Neural cell (in vitro differentiated cells): ENCODE measurements around the gene CAMK1D. TPM values are rescaled to one million over a fixed set of nuclear protein-coding genes. Genes with fewer than 3 reads are reported as not detected.

Experiments used
- H2AFZ ChIP-seq: fragments of 200-600, 300-800 bp; sonication (generic), shearing (Covaris generic); 2 replicates; pipeline ENCODE4 v1.6.0; 2014; ENCODE audit warnings: low read depth, mild to moderate bottlenecking, antibody characterized with exemption, low read length, moderate library complexity
- H3F3A ChIP-seq: fragments of 200-600 bp; shearing (Covaris generic); 2 replicates; pipeline ENCODE4 v1.6.1; 2016; ENCODE audit warnings: mild to moderate bottlenecking, moderate library complexity, mixed read lengths, antibody characterized with exemption, low read length; ENCODE audit not compliant: insufficient read depth, poor library complexity, severe bottlenecking
- H3K27ac ChIP-seq: fragments of 200-600, 300-800 bp; sonication (generic), shearing (Covaris generic); 2 replicates; pipeline ENCODE4 v1.5.1; 2014; ENCODE audit warnings: mild to moderate bottlenecking, low read length, moderate library complexity
- H3K27me3 ChIP-seq: fragments of 300-800, 200-600 bp; sonication (generic), shearing (Covaris generic); 2 replicates; pipeline ENCODE4 v1.6.0; 2014; ENCODE audit warnings: mild to moderate bottlenecking, low read depth, low read length, moderate library complexity; ENCODE audit not compliant: insufficient read depth
- H3K36me3 ChIP-seq: fragments of 300-800, 200-600 bp; sonication (generic), shearing (Covaris generic); 2 replicates; pipeline ENCODE4 v1.5.1; 2014; ENCODE audit warnings: mild to moderate bottlenecking, antibody characterized with exemption, low read length, moderate library complexity; ENCODE audit not compliant: insufficient read depth
- H3K4me2 ChIP-seq: fragments of 300-800, 200-600 bp; sonication (generic), shearing (Covaris generic); 2 replicates; pipeline ENCODE4 v1.6.0; 2014; ENCODE audit warnings: mild to moderate bottlenecking, low read length
- H3K4me3 ChIP-seq: fragments of 300-800, 200-600 bp; sonication (generic), shearing (Covaris generic); 2 replicates; pipeline ENCODE4 v1.5.1; 2014; ENCODE audit warnings: mild to moderate bottlenecking, low read length, moderate library complexity
- H3K79me2 ChIP-seq: fragments of 200-600 bp; shearing (Covaris generic); replicated peaks from 2 replicates; pipeline ENCODE4 v1.6.0; 2014; ENCODE audit warnings: mild to moderate bottlenecking, low read length, moderate library complexity; ENCODE audit not compliant: insufficient read depth
- H3K9ac ChIP-seq: fragments of 300-800, 200-600 bp; sonication (generic), shearing (Covaris generic); 2 replicates; pipeline ENCODE4 v1.6.1; 2016; ENCODE audit warnings: mild to moderate bottlenecking, low read length, mixed read lengths
- H3K9me2 ChIP-seq: fragments of 200-600 bp; shearing (Covaris generic); 2 replicates; pipeline ENCODE4 v1.6.1; 2016; ENCODE audit warnings: mild to moderate bottlenecking, low read length, mixed read lengths; ENCODE audit not compliant: insufficient read depth
- H3K9me3 ChIP-seq: fragments of 200-600, 300-800 bp; sonication (generic), shearing (Covaris generic); 2 replicates; pipeline ENCODE4 v1.6.1; 2016; ENCODE audit warnings: mild to moderate bottlenecking, mixed run types, low read length, moderate library complexity, mixed read lengths
- H4K20me1 ChIP-seq: fragments of 200-600 bp; shearing (Covaris generic); 2 replicates; pipeline ENCODE4 v1.6.1; 2016; ENCODE audit warnings: mild to moderate bottlenecking, mixed run types; ENCODE audit not compliant: insufficient read depth
- CTCF ChIP-seq: fragments of 450-650 bp; IDR thresholded peaks from 2 replicates; pipeline ENCODE4 v1.5.1; 2014; ENCODE audit warnings: antibody characterized with exemption, mild to moderate bottlenecking, moderate library complexity; ENCODE audit not compliant: poor library complexity, severe bottlenecking
- EP300 ChIP-seq: fragments of 450-650 bp; conservative IDR thresholded peaks from 2 replicates; pipeline ENCODE4 v1.6.1; 2014; ENCODE audit warnings: antibody characterized with exemption, mild to moderate bottlenecking, moderate library complexity; ENCODE audit not compliant: poor library complexity, severe bottlenecking
- EZH2 ChIP-seq: fragments of 200-600, 300-800 bp; shearing (Covaris generic), sonication (generic); IDR thresholded peaks from 2 replicates; pipeline ENCODE4 v1.6.1; 2014; ENCODE audit warnings: antibody characterized with exemption, low read length, borderline replicate concordance, mild to moderate bottlenecking; ENCODE audit not compliant: insufficient read depth, poor library complexity, severe bottlenecking
- MXI1 ChIP-seq: fragments of 450-650 bp; conservative IDR thresholded peaks from 2 replicates; pipeline ENCODE4 v1.6.1; 2014; ENCODE audit warnings: antibody characterized with exemption, mild to moderate bottlenecking; ENCODE audit not compliant: poor library complexity, severe bottlenecking
- POLR2AphosphoS5 ChIP-seq: IDR thresholded peaks from 2 replicates; pipeline ENCODE4 v1.6.1; 2012
- RAD21 ChIP-seq: fragments of 450-650 bp; conservative IDR thresholded peaks from 2 replicates; pipeline ENCODE4 v1.6.1; 2014; ENCODE audit warnings: antibody characterized with exemption, mild to moderate bottlenecking, moderate library complexity
- SMC3 ChIP-seq: fragments of 450-650 bp; conservative IDR thresholded peaks from 2 replicates; pipeline ENCODE4 v1.6.1; 2014; ENCODE audit warnings: antibody characterized with exemption, mild to moderate bottlenecking, moderate library complexity; ENCODE audit not compliant: poor library complexity
- TAF1 ChIP-seq: IDR thresholded peaks from 2 replicates; pipeline ENCODE4 v1.6.1; 2012; ENCODE audit warnings: low read depth
- polyA plus RNA-seq: library from polyadenylated mRNA; depleted of rRNA; stranded (reverse); fragments of >200 nt; gene quantifications from 2 replicates; pipeline ENCODE4 v1.2.3, GENCODE V29; 2014
- TF ChIP-seq, protein P1 (sequence below): IDR thresholded peaks from 2 replicates; pipeline ENCODE4 v1.6.1; 2012; ENCODE audit warnings: borderline replicate concordance

CAMK1D gene
- polyA plus RNA-seq, 1 donor from 2014 or later: 13.8 TPM

- no peaks in the 10 kb centered on the region for H3K9me3 ChIP-seq
- TF ChIP-seq EP300 (no peak), EZH2 (no peak), MXI1 (no peak), TAF1 (no peak), SMC3 (no peak), POLR2AphosphoS5 (no peak), CTCF (no peak), RAD21 (no peak)
- TF ChIP-seq, protein P1, sequence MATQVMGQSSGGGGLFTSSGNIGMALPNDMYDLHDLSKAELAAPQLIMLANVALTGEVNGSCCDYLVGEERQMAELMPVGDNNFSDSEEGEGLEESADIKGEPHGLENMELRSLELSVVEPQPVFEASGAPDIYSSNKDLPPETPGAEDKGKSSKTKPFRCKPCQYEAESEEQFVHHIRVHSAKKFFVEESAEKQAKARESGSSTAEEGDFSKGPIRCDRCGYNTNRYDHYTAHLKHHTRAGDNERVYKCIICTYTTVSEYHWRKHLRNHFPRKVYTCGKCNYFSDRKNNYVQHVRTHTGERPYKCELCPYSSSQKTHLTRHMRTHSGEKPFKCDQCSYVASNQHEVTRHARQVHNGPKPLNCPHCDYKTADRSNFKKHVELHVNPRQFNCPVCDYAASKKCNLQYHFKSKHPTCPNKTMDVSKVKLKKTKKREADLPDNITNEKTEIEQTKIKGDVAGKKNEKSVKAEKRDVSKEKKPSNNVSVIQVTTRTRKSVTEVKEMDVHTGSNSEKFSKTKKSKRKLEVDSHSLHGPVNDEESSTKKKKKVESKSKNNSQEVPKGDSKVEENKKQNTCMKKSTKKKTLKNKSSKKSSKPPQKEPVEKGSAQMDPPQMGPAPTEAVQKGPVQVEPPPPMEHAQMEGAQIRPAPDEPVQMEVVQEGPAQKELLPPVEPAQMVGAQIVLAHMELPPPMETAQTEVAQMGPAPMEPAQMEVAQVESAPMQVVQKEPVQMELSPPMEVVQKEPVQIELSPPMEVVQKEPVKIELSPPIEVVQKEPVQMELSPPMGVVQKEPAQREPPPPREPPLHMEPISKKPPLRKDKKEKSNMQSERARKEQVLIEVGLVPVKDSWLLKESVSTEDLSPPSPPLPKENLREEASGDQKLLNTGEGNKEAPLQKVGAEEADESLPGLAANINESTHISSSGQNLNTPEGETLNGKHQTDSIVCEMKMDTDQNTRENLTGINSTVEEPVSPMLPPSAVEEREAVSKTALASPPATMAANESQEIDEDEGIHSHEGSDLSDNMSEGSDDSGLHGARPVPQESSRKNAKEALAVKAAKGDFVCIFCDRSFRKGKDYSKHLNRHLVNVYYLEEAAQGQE: no peak
- no peak overlapping the region for H3K27ac ChIP-seq
- H3K4me3 ChIP-seq: no peak overlapping the region
- H4K20me1 ChIP-seq: no peaks in the 10 kb centered on the region
- H3K9ac ChIP-seq: no peak overlapping the region
- H3K9me2 ChIP-seq: no peaks in the 10 kb centered on the region
- H3F3A ChIP-seq: no peaks in the 10 kb centered on the region
- H3K4me2 ChIP-seq: no peak overlapping the region
- H2AFZ ChIP-seq: no peak overlapping the region
- no peaks in the 10 kb centered on the region for H3K79me2 ChIP-seq
- H3K27me3 ChIP-seq: no peaks in the 10 kb centered on the region
- no peaks in the 10 kb centered on the region for H3K36me3 ChIP-seq
Observed at GRCh38 chr10:12605580-12606405, 256.4 kb downstream of the CAMK1D start.

DNA sequence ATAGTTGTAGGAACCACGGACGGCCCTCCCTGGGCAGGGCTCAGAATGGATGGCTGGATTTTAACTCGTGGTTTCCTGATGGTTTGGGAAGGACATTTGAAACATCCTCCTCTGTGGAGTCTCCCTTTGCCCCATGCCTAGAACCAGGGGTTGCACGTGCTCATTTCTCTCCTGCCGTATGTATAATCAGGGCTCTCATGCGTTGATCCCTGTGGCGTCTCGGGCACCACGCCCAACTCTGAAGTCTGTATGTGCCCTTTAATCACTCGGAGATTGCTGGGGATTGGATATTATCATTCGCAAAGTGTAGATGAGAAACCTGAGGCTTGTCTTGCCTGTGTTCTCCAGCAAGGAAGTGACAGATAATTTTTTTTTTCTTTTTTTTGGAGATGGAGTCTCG lies 257.1 kb downstream of the CAMK1D start:
- H3K9ac ChIP-seq: no peak overlapping the region
- no peak overlapping the region for H3K4me2 ChIP-seq
- no peak for TF ChIP-seq TAF1
- no peak for TF ChIP-seq EP300
- no peak for TF ChIP-seq EZH2
- no peak for TF ChIP-seq MXI1
- TF ChIP-seq RAD21: no peak
- TF ChIP-seq, protein P1: no peak
- no peak for TF ChIP-seq POLR2AphosphoS5
- no peak for TF ChIP-seq SMC3
- no peak for TF ChIP-seq CTCF
- H3K9me2 ChIP-seq: no peaks in the 10 kb centered on the region
- no peaks in the 10 kb centered on the region for H3K36me3 ChIP-seq
- no peaks in the 10 kb centered on the region for H3F3A ChIP-seq
- H4K20me1 ChIP-seq: no peaks in the 10 kb centered on the region
- no peak overlapping the region for H3K27ac ChIP-seq
- no peak overlapping the region for H3K4me3 ChIP-seq
- no peaks in the 10 kb centered on the region for H3K79me2 ChIP-seq
- no peak overlapping the region for H2AFZ ChIP-seq
- H3K9me3 ChIP-seq: no peaks in the 10 kb centered on the region
- no peaks in the 10 kb centered on the region for H3K27me3 ChIP-seq
